HEK293 (cell line): Measurements from ENCODE around the gene WNT5B.
A peak's percentile ranks its signal among the peaks of the same experiment; 100 is the strongest.

Experiments used
- BCL11A ChIP-seq: fragments of 450-650 bp; formaldehyde crosslinking; IDR thresholded peaks from 2 replicates; pipeline ENCODE4 v1.5.1; 2016; ENCODE audit warnings: low read depth, missing biosample characterization, missing genetic modification characterization
- KLF7 ChIP-seq: fragments of 450-650 bp; formaldehyde crosslinking; IDR thresholded peaks from 2 replicates; pipeline ENCODE4 v1.5.1; 2016; ENCODE audit warnings: missing biosample characterization, missing genetic modification characterization, borderline replicate concordance
- KLF8 ChIP-seq: fragments of 450-650 bp; formaldehyde crosslinking; IDR thresholded peaks from 2 replicates; pipeline ENCODE4 v1.5.1; 2016; ENCODE audit warnings: missing biosample characterization, missing genetic modification characterization
- SP2 ChIP-seq: fragments of 450-650 bp; formaldehyde crosslinking; IDR thresholded peaks from 2 replicates; pipeline ENCODE4 v1.5.1; 2016; ENCODE audit warnings: missing biosample characterization, missing genetic modification characterization
- ZBTB11 ChIP-seq: fragments of 450-650 bp; formaldehyde crosslinking; conservative IDR thresholded peaks from 2 replicates; pipeline ENCODE4 v1.5.1; 2016; ENCODE audit warnings: low read depth, missing biosample characterization, missing genetic modification characterization
- ZBTB21 ChIP-seq: fragments of 450-650 bp; formaldehyde crosslinking; IDR thresholded peaks from 2 replicates; pipeline ENCODE4 v1.5.1; 2017; ENCODE audit warnings: missing biosample characterization, missing genetic modification characterization
- ZBTB26 ChIP-seq: fragments of 450-650 bp; formaldehyde crosslinking; optimal IDR thresholded peaks from 2 replicates; pipeline ENCODE3; 2016; ENCODE audit warnings: missing biosample characterization, mild to moderate bottlenecking, missing genetic modification characterization
- ZBTB48 ChIP-seq: fragments of 450-650 bp; formaldehyde crosslinking; IDR thresholded peaks from 2 replicates; pipeline ENCODE4 v1.5.1; 2016; ENCODE audit warnings: missing biosample characterization, missing genetic modification characterization
- ZFP37 ChIP-seq: fragments of 450-650 bp; formaldehyde crosslinking; IDR thresholded peaks from 2 replicates; pipeline ENCODE4 v1.5.1; 2016; ENCODE audit warnings: missing biosample characterization, missing genetic modification characterization
- ZNF335 ChIP-seq: fragments of 450-650 bp; formaldehyde crosslinking; conservative IDR thresholded peaks from 2 replicates; pipeline ENCODE4 v1.5.1; 2016; ENCODE audit warnings: missing biosample characterization, missing genetic modification characterization
- ZNF501 ChIP-seq: fragments of 450-650 bp; formaldehyde crosslinking; IDR thresholded peaks from 2 replicates; pipeline ENCODE4 v1.5.1; 2016; ENCODE audit warnings: missing biosample characterization, missing genetic modification characterization
- ZNF549 ChIP-seq: fragments of 450-650 bp; IDR thresholded peaks from 2 replicates; pipeline ENCODE4 v1.5.1; 2018; ENCODE audit warnings: missing biosample characterization, missing genetic modification characterization, mild to moderate bottlenecking, inconsistent platforms, moderate library complexity
- ZSCAN30 ChIP-seq: fragments of 450-650 bp; IDR thresholded peaks from 2 replicates; pipeline ENCODE4 v1.5.1; 2018; ENCODE audit warnings: missing biosample characterization, mild to moderate bottlenecking, missing genetic modification characterization, moderate library complexity
- TF ChIP-seq, protein P1 (sequence below): fragments of 450-650 bp; formaldehyde crosslinking; IDR thresholded peaks from 2 replicates; pipeline ENCODE4 v1.5.1; 2016; ENCODE audit warnings: missing biosample characterization, missing genetic modification characterization
- TF ChIP-seq, protein P2 (sequence below): fragments of 450-650 bp; formaldehyde crosslinking; IDR thresholded peaks from 2 replicates; pipeline ENCODE4 v1.5.1; 2017; ENCODE audit warnings: missing biosample characterization, missing genetic modification characterization
- TF ChIP-seq, protein P3 (sequence below): fragments of 450-650 bp; formaldehyde crosslinking; IDR thresholded peaks from 2 replicates; pipeline ENCODE4 v1.5.1; 2017; ENCODE audit warnings: missing biosample characterization, missing genetic modification characterization
- TF ChIP-seq, protein P4 (sequence below): fragments of 450-650 bp; formaldehyde crosslinking; IDR thresholded peaks from 2 replicates; pipeline ENCODE4 v1.5.1; 2016; ENCODE audit warnings: missing biosample characterization, missing genetic modification characterization, borderline replicate concordance
- TF ChIP-seq, protein P5 (sequence below): fragments of 450-650 bp; formaldehyde crosslinking; IDR thresholded peaks from 2 replicates; pipeline ENCODE4 v1.5.1; 2016; ENCODE audit warnings: missing biosample characterization, missing genetic modification characterization

Gene WNT5B

GRCh38 chr12:1691123-1692007 lies 62.3 kb downstream of the WNT5B start (continued):
- TF ChIP-seq, protein P1, sequence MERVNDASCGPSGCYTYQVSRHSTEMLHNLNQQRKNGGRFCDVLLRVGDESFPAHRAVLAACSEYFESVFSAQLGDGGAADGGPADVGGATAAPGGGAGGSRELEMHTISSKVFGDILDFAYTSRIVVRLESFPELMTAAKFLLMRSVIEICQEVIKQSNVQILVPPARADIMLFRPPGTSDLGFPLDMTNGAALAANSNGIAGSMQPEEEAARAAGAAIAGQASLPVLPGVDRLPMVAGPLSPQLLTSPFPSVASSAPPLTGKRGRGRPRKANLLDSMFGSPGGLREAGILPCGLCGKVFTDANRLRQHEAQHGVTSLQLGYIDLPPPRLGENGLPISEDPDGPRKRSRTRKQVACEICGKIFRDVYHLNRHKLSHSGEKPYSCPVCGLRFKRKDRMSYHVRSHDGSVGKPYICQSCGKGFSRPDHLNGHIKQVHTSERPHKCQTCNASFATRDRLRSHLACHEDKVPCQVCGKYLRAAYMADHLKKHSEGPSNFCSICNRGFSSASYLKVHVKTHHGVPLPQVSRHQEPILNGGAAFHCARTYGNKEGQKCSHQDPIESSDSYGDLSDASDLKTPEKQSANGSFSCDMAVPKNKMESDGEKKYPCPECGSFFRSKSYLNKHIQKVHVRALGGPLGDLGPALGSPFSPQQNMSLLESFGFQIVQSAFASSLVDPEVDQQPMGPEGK, result peak; percentile 82
- 0 out of 2 replicates have a peak, but pooled peaks have one; percentile 64 for TF ChIP-seq ZFP37 (tag by site-specific recombination)
- 0 out of 2 replicates have a peak, but pooled peaks have one; percentile 30 for TF ChIP-seq ZSCAN30 (tag by site-specific recombination)
- peak; percentile 46; the same call in 1 of the 2 replicates for TF ChIP-seq KLF7
- TF ChIP-seq ZBTB48 (tag by site-specific recombination), result peak; percentile 80
- TF ChIP-seq ZBTB26, result peak; percentile 91
- TF ChIP-seq, protein P2, sequence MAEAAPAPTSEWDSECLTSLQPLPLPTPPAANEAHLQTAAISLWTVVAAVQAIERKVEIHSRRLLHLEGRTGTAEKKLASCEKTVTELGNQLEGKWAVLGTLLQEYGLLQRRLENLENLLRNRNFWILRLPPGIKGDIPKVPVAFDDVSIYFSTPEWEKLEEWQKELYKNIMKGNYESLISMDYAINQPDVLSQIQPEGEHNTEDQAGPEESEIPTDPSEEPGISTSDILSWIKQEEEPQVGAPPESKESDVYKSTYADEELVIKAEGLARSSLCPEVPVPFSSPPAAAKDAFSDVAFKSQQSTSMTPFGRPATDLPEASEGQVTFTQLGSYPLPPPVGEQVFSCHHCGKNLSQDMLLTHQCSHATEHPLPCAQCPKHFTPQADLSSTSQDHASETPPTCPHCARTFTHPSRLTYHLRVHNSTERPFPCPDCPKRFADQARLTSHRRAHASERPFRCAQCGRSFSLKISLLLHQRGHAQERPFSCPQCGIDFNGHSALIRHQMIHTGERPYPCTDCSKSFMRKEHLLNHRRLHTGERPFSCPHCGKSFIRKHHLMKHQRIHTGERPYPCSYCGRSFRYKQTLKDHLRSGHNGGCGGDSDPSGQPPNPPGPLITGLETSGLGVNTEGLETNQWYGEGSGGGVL (tag by site-specific recombination), result peak; percentile 84
- TF ChIP-seq, protein P3, sequence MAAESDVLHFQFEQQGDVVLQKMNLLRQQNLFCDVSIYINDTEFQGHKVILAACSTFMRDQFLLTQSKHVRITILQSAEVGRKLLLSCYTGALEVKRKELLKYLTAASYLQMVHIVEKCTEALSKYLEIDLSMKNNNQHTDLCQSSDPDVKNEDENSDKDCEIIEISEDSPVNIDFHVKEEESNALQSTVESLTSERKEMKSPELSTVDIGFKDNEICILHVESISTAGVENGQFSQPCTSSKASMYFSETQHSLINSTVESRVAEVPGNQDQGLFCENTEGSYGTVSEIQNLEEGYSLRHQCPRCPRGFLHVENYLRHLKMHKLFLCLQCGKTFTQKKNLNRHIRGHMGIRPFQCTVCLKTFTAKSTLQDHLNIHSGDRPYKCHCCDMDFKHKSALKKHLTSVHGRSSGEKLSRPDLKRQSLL (tag by site-specific recombination), result peak; percentile 48; the same call in 1 of the 2 replicates
- peak; percentile 28; the same call in 1 of the 2 replicates for TF ChIP-seq KLF8 (tag by site-specific recombination)
- peak; percentile 97 for TF ChIP-seq ZNF335
- TF ChIP-seq SP2 (tag by site-specific recombination), result peak; percentile 6; the same call in 1 of the 2 replicates
- TF ChIP-seq, protein P4, sequence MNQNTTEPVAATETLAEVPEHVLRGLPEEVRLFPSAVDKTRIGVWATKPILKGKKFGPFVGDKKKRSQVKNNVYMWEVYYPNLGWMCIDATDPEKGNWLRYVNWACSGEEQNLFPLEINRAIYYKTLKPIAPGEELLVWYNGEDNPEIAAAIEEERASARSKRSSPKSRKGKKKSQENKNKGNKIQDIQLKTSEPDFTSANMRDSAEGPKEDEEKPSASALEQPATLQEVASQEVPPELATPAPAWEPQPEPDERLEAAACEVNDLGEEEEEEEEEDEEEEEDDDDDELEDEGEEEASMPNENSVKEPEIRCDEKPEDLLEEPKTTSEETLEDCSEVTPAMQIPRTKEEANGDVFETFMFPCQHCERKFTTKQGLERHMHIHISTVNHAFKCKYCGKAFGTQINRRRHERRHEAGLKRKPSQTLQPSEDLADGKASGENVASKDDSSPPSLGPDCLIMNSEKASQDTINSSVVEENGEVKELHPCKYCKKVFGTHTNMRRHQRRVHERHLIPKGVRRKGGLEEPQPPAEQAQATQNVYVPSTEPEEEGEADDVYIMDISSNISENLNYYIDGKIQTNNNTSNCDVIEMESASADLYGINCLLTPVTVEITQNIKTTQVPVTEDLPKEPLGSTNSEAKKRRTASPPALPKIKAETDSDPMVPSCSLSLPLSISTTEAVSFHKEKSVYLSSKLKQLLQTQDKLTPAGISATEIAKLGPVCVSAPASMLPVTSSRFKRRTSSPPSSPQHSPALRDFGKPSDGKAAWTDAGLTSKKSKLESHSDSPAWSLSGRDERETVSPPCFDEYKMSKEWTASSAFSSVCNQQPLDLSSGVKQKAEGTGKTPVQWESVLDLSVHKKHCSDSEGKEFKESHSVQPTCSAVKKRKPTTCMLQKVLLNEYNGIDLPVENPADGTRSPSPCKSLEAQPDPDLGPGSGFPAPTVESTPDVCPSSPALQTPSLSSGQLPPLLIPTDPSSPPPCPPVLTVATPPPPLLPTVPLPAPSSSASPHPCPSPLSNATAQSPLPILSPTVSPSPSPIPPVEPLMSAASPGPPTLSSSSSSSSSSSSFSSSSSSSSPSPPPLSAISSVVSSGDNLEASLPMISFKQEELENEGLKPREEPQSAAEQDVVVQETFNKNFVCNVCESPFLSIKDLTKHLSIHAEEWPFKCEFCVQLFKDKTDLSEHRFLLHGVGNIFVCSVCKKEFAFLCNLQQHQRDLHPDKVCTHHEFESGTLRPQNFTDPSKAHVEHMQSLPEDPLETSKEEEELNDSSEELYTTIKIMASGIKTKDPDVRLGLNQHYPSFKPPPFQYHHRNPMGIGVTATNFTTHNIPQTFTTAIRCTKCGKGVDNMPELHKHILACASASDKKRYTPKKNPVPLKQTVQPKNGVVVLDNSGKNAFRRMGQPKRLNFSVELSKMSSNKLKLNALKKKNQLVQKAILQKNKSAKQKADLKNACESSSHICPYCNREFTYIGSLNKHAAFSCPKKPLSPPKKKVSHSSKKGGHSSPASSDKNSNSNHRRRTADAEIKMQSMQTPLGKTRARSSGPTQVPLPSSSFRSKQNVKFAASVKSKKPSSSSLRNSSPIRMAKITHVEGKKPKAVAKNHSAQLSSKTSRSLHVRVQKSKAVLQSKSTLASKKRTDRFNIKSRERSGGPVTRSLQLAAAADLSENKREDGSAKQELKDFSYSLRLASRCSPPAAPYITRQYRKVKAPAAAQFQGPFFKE (tag by site-specific recombination), result peak; percentile 74; the same call in 1 of the 2 replicates
- 0 out of 2 replicates have a peak, but pooled peaks have one; percentile 38 for TF ChIP-seq BCL11A (tag by site-specific recombination)
- TF ChIP-seq, protein P5, sequence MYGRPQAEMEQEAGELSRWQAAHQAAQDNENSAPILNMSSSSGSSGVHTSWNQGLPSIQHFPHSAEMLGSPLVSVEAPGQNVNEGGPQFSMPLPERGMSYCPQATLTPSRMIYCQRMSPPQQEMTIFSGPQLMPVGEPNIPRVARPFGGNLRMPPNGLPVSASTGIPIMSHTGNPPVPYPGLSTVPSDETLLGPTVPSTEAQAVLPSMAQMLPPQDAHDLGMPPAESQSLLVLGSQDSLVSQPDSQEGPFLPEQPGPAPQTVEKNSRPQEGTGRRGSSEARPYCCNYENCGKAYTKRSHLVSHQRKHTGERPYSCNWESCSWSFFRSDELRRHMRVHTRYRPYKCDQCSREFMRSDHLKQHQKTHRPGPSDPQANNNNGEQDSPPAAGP (tag by site-specific recombination), result peak; percentile 34; the same call in 1 of the 2 replicates
- TF ChIP-seq ZBTB11 (tag by site-specific recombination), result 0 out of 2 replicates have a peak, but pooled peaks have one; percentile 1
- TF ChIP-seq ZBTB21, result 0 out of 2 replicates have a peak, but pooled peaks have one; percentile 1
- TF ChIP-seq ZNF501 (tag by site-specific recombination), result peak; percentile 49; the same call in 1 of the 2 replicates
- no peak for TF ChIP-seq ZNF549
